ENCODE data around the gene ECEL1.

- no peak for TF ChIP-seq POLR2A (IDR thresholded peaks at IDR 0.05)
- TF ChIP-seq CTCF (IDR thresholded peaks at IDR 0.05) = no peak
Measured at GRCh38 chr2:232435805-232436204, 51.8 kb downstream of the ECEL1 start.
